Fibroblast of pulmonary artery (primary cell): ENCODE results near the gene TANGO6.

ENCODE experiments used
- DNase-seq: peaks from one replicate; pipeline ENCODE4 v3.0.0-alpha.2; 2010; ENCODE audit warnings: low read depth
- H3K4me3 ChIP-seq: replicated peaks from 2 replicates; pipeline ENCODE4 v1.5.1; 2011; ENCODE audit warnings: low read depth, mild to moderate bottlenecking, control low read depth, low read length, moderate library complexity
- CTCF ChIP-seq: IDR thresholded peaks from 2 replicates; pipeline ENCODE4 v1.5.1; 2011; ENCODE audit warnings: mild to moderate bottlenecking, control low read depth, low read length, inconsistent platforms; ENCODE audit errors: missing control alignments

Gene TANGO6

GRCh38 chr16:68907297-68907696 is 64.0 kb downstream of the TANGO6 start:
- no peak overlapping the region for H3K4me3 ChIP-seq
- no peak for DNase-seq
- no peak for TF ChIP-seq CTCF

GRCh38 chr16:68907781-68908181 is 64.5 kb downstream of the TANGO6 start:
- H3K4me3 ChIP-seq, result no peak overlapping the region
- TF ChIP-seq CTCF, result no peak
- peak; percentile 9 for DNase-seq

GRCh38 chr16:68909099-68909733 is 65.9 kb downstream of the TANGO6 start:
- peak; percentile 6 for DNase-seq
- H3K4me3 ChIP-seq, result no peak overlapping the region
- TF ChIP-seq CTCF, result no peak

- no peak for DNase-seq
- H3K4me3 ChIP-seq, result no peak overlapping the region
- TF ChIP-seq CTCF, result no peak
Measured at GRCh38 chr16:68910051-68910450, 66.7 kb downstream of the TANGO6 start.

GRCh38 chr16:68915589-68915988 is 72.3 kb downstream of the TANGO6 start:
- DNase-seq, result no peak
- H3K4me3 ChIP-seq, result no peak overlapping the region
- TF ChIP-seq CTCF, result no peak

GRCh38 chr16:68917541-68917940 is 74.2 kb downstream of the TANGO6 start:
- DNase-seq, result no peak
- H3K4me3 ChIP-seq, result no peak overlapping the region
- no peak for TF ChIP-seq CTCF

GRCh38 chr16:68920349-68920748 is 77.0 kb downstream of the TANGO6 start:
- no peak for TF ChIP-seq CTCF
- no peak overlapping the region for H3K4me3 ChIP-seq
- DNase-seq, result no peak
